H9 (cell line): ENCODE results near the gene RBM34. TPM values are rescaled to one million over a fixed set of nuclear protein-coding genes. Genes with fewer than 3 reads are reported as not detected.

Experiments
- DNase-seq: peaks from one replicate; pipeline ENCODE4 v3.0.0-alpha.2; 2017
- H2AFZ ChIP-seq: one replicate; pipeline ENCODE4 v1.6.1; 2013; ENCODE audit warnings: mild to moderate bottlenecking, low read length, control low read depth, moderate library complexity
- H2AK5ac ChIP-seq: 2 replicates; pipeline ENCODE4 v1.6.1; 2013; ENCODE audit warnings: low read length, control low read depth, mixed read lengths; ENCODE audit not compliant: insufficient read length
- H2BK120ac ChIP-seq: one replicate; pipeline ENCODE4 v1.6.1; 2013; ENCODE audit warnings: low read depth, mild to moderate bottlenecking, low read length, control low read depth, inconsistent platforms; ENCODE audit not compliant: poor library complexity, severe bottlenecking
- H2BK12ac ChIP-seq: 2 replicates; pipeline ENCODE4 v1.6.1; 2013; ENCODE audit warnings: low read length, control low read depth, mixed read lengths, low read depth; ENCODE audit not compliant: insufficient read length
- H2BK15ac ChIP-seq: 2 replicates; pipeline ENCODE4 v1.6.1; 2013; ENCODE audit warnings: low read depth, low read length, control low read depth
- H2BK20ac ChIP-seq: one replicate; pipeline ENCODE4 v1.6.1; 2013; ENCODE audit warnings: low read depth, mild to moderate bottlenecking, low read length, control low read depth, inconsistent platforms; ENCODE audit not compliant: poor library complexity, severe bottlenecking
- H2BK5ac ChIP-seq: 2 replicates; pipeline ENCODE4 v1.6.1; 2013; ENCODE audit warnings: low read length, control low read depth, mixed read lengths; ENCODE audit not compliant: insufficient read length
- H3K14ac ChIP-seq: 2 replicates; pipeline ENCODE4 v1.6.1; 2013; ENCODE audit warnings: low read length, control low read depth; ENCODE audit not compliant: insufficient read depth
- H3K18ac ChIP-seq: 2 replicates; pipeline ENCODE4 v1.6.1; 2013; ENCODE audit warnings: low read depth, mild to moderate bottlenecking, mixed read lengths, low read length, control low read depth; ENCODE audit not compliant: insufficient read length
- H3K23ac ChIP-seq: 2 replicates; pipeline ENCODE4 v1.6.1; 2013; ENCODE audit warnings: low read length, control low read depth, mixed read lengths, low read depth; ENCODE audit not compliant: insufficient read length
- H3K23me2 ChIP-seq: 2 replicates; pipeline ENCODE4 v1.6.1; 2013; ENCODE audit warnings: low read depth, mild to moderate bottlenecking, mixed read lengths, low read length, control low read depth; ENCODE audit not compliant: insufficient read length, poor library complexity, severe bottlenecking
- H3K27ac ChIP-seq: 2 replicates; pipeline ENCODE4 v1.5.1; 2013; ENCODE audit warnings: low read length, control low read depth, mixed read lengths, low read depth; ENCODE audit not compliant: insufficient read length
- H3K27me3 ChIP-seq: 2 replicates; pipeline ENCODE4 v1.6.1; 2013; ENCODE audit warnings: low read length, control low read depth, inconsistent platforms; ENCODE audit not compliant: insufficient read depth
- H3K4ac ChIP-seq: 2 replicates; pipeline ENCODE4 v1.6.1; 2013; ENCODE audit warnings: low read depth, mild to moderate bottlenecking, control low read depth, inconsistent platforms, low read length, moderate library complexity
- H3K4me1 ChIP-seq: 2 replicates; pipeline ENCODE4 v1.6.1; 2013; ENCODE audit warnings: low read length, control low read depth, inconsistent platforms; ENCODE audit not compliant: insufficient read depth
- H3K4me2 ChIP-seq: 2 replicates; pipeline ENCODE4 v1.6.1; 2013; ENCODE audit warnings: low read length, control low read depth, mixed read lengths; ENCODE audit not compliant: insufficient read length, insufficient read depth
- H3K56ac ChIP-seq: 2 replicates; pipeline ENCODE4 v1.6.1; 2013; ENCODE audit warnings: low read depth, mild to moderate bottlenecking, mixed read lengths, low read length, control low read depth; ENCODE audit not compliant: insufficient read length
- H3K79me1 ChIP-seq: 2 replicates; pipeline ENCODE4 v1.6.1; 2013; ENCODE audit warnings: low read depth, mild to moderate bottlenecking, moderate library complexity, low read length, control low read depth, inconsistent platforms; ENCODE audit not compliant: insufficient read depth, poor library complexity, severe bottlenecking
- H3K79me2 ChIP-seq: 2 replicates; pipeline ENCODE4 v1.6.1; 2013; ENCODE audit warnings: low read length, control low read depth, inconsistent platforms; ENCODE audit not compliant: insufficient read depth
- H3K9ac ChIP-seq: 2 replicates; pipeline ENCODE4 v1.6.1; 2013; ENCODE audit warnings: low read length, control low read depth, mixed read lengths; ENCODE audit not compliant: insufficient read length; ENCODE audit errors: extremely low read depth
- H3K9me3 ChIP-seq: one replicate; pipeline ENCODE4 v1.6.1; 2013; ENCODE audit warnings: low read depth, low read length, inconsistent platforms; ENCODE audit not compliant: control insufficient read depth
- H3T11ph ChIP-seq: one replicate; pipeline ENCODE4 v1.6.1; 2013; ENCODE audit warnings: mild to moderate bottlenecking, low read length, control low read depth, inconsistent platforms
- H4K20me1 ChIP-seq: one replicate; pipeline ENCODE4 v1.6.1; 2013; ENCODE audit not compliant: control insufficient read depth, insufficient read length, insufficient read depth
- H4K5ac ChIP-seq: 2 replicates; pipeline ENCODE4 v1.6.1; 2013; ENCODE audit warnings: low read depth, mild to moderate bottlenecking, mixed read lengths, low read length, control low read depth; ENCODE audit not compliant: insufficient read length
- H4K8ac ChIP-seq: replicated peaks from 2 replicates; pipeline ENCODE4 v1.6.1; 2013; ENCODE audit warnings: low read length, control low read depth, mixed read lengths, low read depth; ENCODE audit not compliant: insufficient read length
- H4K91ac ChIP-seq: 2 replicates; pipeline ENCODE4 v1.6.1; 2013; ENCODE audit warnings: low read depth, mild to moderate bottlenecking, moderate library complexity, mixed read lengths, low read length, control low read depth; ENCODE audit not compliant: insufficient read length
- H3K27ac Mint-ChIP-seq, 3 experiments: 2 replicates in 2 of 3; 3 replicates in 1 of 3; pipeline ENCODE4 v1.8.0; 2020 to 2021; ENCODE audit warnings: mixed read lengths in 3 of 3, mild to moderate bottlenecking in 1 of 3, moderate library complexity in 1 of 3
- H3K27me3 Mint-ChIP-seq: 2 replicates; pipeline ENCODE4 v1.8.0; 2021; ENCODE audit warnings: low read depth, mild to moderate bottlenecking, moderate library complexity, mixed read lengths
- H3K36me3 Mint-ChIP-seq, 3 experiments: 2 replicates in 2 of 3; 3 replicates in 1 of 3; pipeline ENCODE4 v1.8.0; 2020 to 2021; ENCODE audit warnings: low read depth in 3 of 3, mixed read lengths in 3 of 3; ENCODE audit not compliant: insufficient read depth in 1 of 3
- H3K4me1 Mint-ChIP-seq, 2 experiments: 2 replicates each; pipeline ENCODE4 v1.8.0; 2020; ENCODE audit warnings: mixed read lengths in 2 of 2
- H3K4me3 Mint-ChIP-seq, 2 experiments: 2 replicates in 1 of 2; 3 replicates in 1 of 2; pipeline ENCODE4 v1.8.0; 2020 to 2021; ENCODE audit warnings: mild to moderate bottlenecking in 2 of 2, mixed read lengths in 2 of 2, moderate library complexity in 1 of 2
- H3K9me3 Mint-ChIP-seq, 2 experiments: 2 replicates in 1 of 2; 3 replicates in 1 of 2; pipeline ENCODE4 v1.8.0; 2020; ENCODE audit warnings: mild to moderate bottlenecking in 2 of 2, mixed read lengths in 2 of 2, moderate library complexity in 1 of 2
- WGBS: extraction: QIAGEN DNeasy Blood & Tissue Kit; methylation state at CpG from one replicate; pipeline ENCODE4 v1.1.7; 2013; ENCODE audit warnings: missing lambda C conversion rate, low lambda C conversion rate, mixed read lengths; ENCODE audit not compliant: insufficient read length; ENCODE audit errors: extremely low coverage; 5-methylcytosine and 5-hydroxymethylcytosine counted together
- total RNA-seq: library from RNA; stranded (reverse); gene quantifications from 2 replicates; pipeline ENCODE4 v1.2.1, GENCODE V29; 2021
- TF ChIP-seq, protein P1 (sequence below): fragments of 200-600 bp; sonication (generic); conservative IDR thresholded peaks from 3 replicates; pipeline ENCODE4 v1.8.0; 2021; ENCODE audit warnings: antibody characterized with exemption, mild to moderate bottlenecking

The RBM34 gene
- total RNA-seq, 1 experiment from 2014 or later, result 121 TPM

DNA sequence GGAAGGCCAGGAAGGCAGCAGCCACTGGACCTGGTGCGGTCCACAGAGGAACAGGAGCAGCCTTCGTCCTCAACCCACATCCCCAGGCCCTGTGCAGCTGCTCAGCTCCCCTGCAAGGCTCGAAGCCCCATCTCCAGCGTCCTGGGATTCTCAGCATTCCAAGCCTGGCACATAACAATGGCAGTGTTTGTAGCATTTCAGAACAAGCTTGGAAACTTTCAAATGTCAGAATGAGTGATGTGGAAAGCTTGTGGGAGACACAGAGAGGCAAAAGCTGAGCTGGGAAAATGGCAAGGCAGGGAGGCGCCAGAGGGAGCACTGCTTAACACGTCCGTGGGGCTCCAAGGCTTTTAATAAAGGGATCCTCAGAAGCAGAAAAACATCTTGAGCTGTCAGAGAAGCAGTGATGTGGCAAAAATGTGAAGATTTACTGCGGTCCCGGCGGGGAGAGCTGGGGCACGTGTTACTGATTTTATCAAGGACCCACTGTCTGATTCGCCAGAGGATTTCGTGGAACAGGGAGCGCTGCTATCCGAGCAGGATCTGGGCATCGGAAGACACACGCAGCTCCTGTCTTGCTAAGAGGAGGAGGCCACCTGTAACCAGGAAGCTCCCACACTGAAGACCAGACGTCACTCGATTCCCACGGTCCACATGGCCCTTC, 70.5 kb downstream of the RBM34 start:
- peaks cover 35 to 39% of the 10 kb centered on the region in 2 experiments for H3K4me1 Mint-ChIP-seq
- H4K20me1 ChIP-seq, result no peaks in the 10 kb centered on the region
- no peak overlapping the region for H3T11ph ChIP-seq
- H3K4me2 ChIP-seq, result peak overlapping the region; percentile 6
- no CpG with 5 or more reads among the region's 20 CpGs for WGBS
- no peaks in the 10 kb centered on the region for H3K79me1 ChIP-seq
- no peak overlapping the region for H2BK5ac ChIP-seq
- peak overlapping the region; percentile 53 to 98 (median 98) for H3K27ac Mint-ChIP-seq
- TF ChIP-seq, protein P1, sequence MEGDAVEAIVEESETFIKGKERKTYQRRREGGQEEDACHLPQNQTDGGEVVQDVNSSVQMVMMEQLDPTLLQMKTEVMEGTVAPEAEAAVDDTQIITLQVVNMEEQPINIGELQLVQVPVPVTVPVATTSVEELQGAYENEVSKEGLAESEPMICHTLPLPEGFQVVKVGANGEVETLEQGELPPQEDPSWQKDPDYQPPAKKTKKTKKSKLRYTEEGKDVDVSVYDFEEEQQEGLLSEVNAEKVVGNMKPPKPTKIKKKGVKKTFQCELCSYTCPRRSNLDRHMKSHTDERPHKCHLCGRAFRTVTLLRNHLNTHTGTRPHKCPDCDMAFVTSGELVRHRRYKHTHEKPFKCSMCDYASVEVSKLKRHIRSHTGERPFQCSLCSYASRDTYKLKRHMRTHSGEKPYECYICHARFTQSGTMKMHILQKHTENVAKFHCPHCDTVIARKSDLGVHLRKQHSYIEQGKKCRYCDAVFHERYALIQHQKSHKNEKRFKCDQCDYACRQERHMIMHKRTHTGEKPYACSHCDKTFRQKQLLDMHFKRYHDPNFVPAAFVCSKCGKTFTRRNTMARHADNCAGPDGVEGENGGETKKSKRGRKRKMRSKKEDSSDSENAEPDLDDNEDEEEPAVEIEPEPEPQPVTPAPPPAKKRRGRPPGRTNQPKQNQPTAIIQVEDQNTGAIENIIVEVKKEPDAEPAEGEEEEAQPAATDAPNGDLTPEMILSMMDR, result peak; percentile 16; the same call in 2 of the 3 replicates
- peak overlapping the region; percentile 72 for H2AK5ac ChIP-seq
- no peaks in the 10 kb centered on the region for H3K27me3 Mint-ChIP-seq
- H3K4ac ChIP-seq, result peak overlapping the region; percentile 23; the same call in 1 of the 2 replicates
- no peaks in the 10 kb centered on the region for H3K9me3 ChIP-seq
- no peak overlapping the region for H2BK20ac ChIP-seq
- no peaks in the 10 kb centered on the region; a peak in 1 of 7 replicates for H3K36me3 Mint-ChIP-seq
- peak overlapping the region; percentile 48 for H4K91ac ChIP-seq
- no peak overlapping the region for H3K9ac ChIP-seq
- no peak overlapping the region for H3K23ac ChIP-seq
- H3K4me1 ChIP-seq, result peaks cover 14% of the 10 kb centered on the region
- peak overlapping the region; percentile 24 for H4K8ac ChIP-seq
- H3K4me3 Mint-ChIP-seq, result no peak overlapping the region; a peak in 3 of 5 replicates
- peaks cover 4% of the 10 kb centered on the region for H3K23me2 ChIP-seq
- H3K14ac ChIP-seq, result peak overlapping the region; percentile 20; the same call in 1 of the 2 replicates
- H3K27ac ChIP-seq, result peak overlapping the region; percentile 15
- no peak overlapping the region for H2BK15ac ChIP-seq
- H4K5ac ChIP-seq, result no peak overlapping the region
- no peak overlapping the region for H3K56ac ChIP-seq
- no peaks in the 10 kb centered on the region for H3K27me3 ChIP-seq
- H2BK12ac ChIP-seq, result peak overlapping the region; percentile 97
- no peak overlapping the region for H2BK120ac ChIP-seq
- no peaks in the 10 kb centered on the region; a peak in 1 of 5 replicates for H3K9me3 Mint-ChIP-seq
- DNase-seq, result peak; percentile 86
- peak overlapping the region; percentile 74 for H3K18ac ChIP-seq
- no peak overlapping the region for H2AFZ ChIP-seq
- H3K79me2 ChIP-seq, result no peaks in the 10 kb centered on the region
